OCI-LY3 (cell line): Measurements from ENCODE around the gene CLSTN3.

ENCODE experiments used
- EZH2phosphoT487 ChIP-seq: fragments of 200-600 bp; shearing (Covaris generic); IDR thresholded peaks from 2 replicates; pipeline ENCODE4 v1.6.1; 2018; ENCODE audit warnings: antibody characterized with exemption, mixed run types, low read depth
- TF ChIP-seq, protein P1 (sequence below): fragments of 200-600, 300-600 bp; sonication (generic); IDR thresholded peaks from 2 replicates; pipeline ENCODE4 v1.5.1; 2014; ENCODE audit warnings: antibody characterized with exemption, low read length, low read depth

DNA sequence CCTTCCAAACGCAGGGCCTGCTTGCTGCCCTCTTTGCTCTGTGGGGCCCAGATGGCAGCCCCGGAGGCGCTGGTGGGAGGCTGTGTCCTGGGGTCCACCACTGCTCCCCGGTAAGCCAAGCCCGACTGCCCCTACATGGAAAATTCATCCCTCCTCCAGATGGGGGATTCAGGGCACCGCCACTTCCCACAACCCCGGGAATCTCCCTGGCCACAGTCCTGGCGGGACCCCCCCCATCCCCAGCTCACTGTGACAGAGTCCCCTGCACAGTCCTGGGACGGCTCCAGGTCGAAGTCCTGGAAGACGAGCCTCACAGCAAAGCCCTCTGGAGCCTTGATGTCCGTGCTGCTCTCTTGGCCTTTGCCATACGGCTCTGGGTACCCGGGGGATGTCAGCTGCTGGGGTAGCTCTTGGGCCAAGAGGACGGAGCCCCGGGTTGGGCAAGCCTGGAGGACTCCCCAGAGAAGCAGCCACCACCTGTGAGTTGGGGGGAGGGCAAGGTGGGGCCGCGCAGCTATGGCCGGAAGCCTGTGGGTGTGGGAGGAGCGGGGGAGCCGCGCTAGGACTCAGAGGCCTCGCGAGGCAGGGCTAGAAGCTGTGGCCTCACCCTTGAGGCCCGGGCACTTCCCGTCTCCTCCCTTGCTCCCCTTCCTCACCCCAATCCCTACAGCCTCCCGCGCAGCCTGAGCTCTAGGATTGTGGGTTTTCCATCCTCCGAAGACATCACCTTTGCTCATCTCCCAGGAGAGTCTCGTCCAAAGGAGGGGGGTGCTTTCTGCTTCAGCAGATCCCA, 22.0 kb upstream of the CLSTN3 start:
- TF ChIP-seq, protein P1, sequence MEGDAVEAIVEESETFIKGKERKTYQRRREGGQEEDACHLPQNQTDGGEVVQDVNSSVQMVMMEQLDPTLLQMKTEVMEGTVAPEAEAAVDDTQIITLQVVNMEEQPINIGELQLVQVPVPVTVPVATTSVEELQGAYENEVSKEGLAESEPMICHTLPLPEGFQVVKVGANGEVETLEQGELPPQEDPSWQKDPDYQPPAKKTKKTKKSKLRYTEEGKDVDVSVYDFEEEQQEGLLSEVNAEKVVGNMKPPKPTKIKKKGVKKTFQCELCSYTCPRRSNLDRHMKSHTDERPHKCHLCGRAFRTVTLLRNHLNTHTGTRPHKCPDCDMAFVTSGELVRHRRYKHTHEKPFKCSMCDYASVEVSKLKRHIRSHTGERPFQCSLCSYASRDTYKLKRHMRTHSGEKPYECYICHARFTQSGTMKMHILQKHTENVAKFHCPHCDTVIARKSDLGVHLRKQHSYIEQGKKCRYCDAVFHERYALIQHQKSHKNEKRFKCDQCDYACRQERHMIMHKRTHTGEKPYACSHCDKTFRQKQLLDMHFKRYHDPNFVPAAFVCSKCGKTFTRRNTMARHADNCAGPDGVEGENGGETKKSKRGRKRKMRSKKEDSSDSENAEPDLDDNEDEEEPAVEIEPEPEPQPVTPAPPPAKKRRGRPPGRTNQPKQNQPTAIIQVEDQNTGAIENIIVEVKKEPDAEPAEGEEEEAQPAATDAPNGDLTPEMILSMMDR = no peak
- no peak for TF ChIP-seq EZH2phosphoT487
